GM21528 (cell line): ENCODE measurements around the gene DCTN2.
"Not testable (repeated sequence)": the region's sequence is repeated elsewhere in the genome, so short reads cannot be mapped to it uniquely, and the experiment has no call there.

Experiments
- ATAC-seq: cut with Tn5 transposase; IDR thresholded peaks from one replicate; pipeline ENCODE4 v1.9.1; 2021; ENCODE audit warnings: mild to moderate bottlenecking, moderate library complexity; ENCODE audit not compliant: unreplicated experiment, low FRiP score

Gene DCTN2

GRCh38 chr12:57577981-57578758 lies 31.2 kb upstream of the DCTN2 start:
- ATAC-seq, result no peak

GRCh38 chr12:57576613-57577160 lies 29.7 kb upstream of the DCTN2 start:
- no peak for ATAC-seq

- ATAC-seq, result no peak
Observed at GRCh38 chr12:57575771-57576612, 29.0 kb upstream of the DCTN2 start.

- no peak for ATAC-seq
Observed at GRCh38 chr12:57574795-57575194, 27.8 kb upstream of the DCTN2 start.

GRCh38 chr12:57571926-57572762 lies 25.2 kb upstream of the DCTN2 start:
- no peak for ATAC-seq

GRCh38 chr12:57570438-57570837 lies 23.4 kb upstream of the DCTN2 start:
- ATAC-seq, result not testable (repeated sequence)

- no peak for ATAC-seq
Observed at GRCh38 chr12:57569858-57570257, 22.9 kb upstream of the DCTN2 start.

GRCh38 chr12:57568838-57569237 lies 21.8 kb upstream of the DCTN2 start:
- no peak for ATAC-seq

GRCh38 chr12:57564178-57564740 lies 17.3 kb upstream of the DCTN2 start:
- no peak for ATAC-seq

- ATAC-seq, result no peak
Observed at GRCh38 chr12:57563358-57563757, 16.4 kb upstream of the DCTN2 start.

- ATAC-seq, result not testable (repeated sequence)
Observed at GRCh38 chr12:57561117-57561516, 14.1 kb upstream of the DCTN2 start.

- no peak for ATAC-seq
Observed at GRCh38 chr12:57560516-57560915, 13.5 kb upstream of the DCTN2 start.

- ATAC-seq, result no peak
Observed at GRCh38 chr12:57558864-57559263, 11.9 kb upstream of the DCTN2 start.

- ATAC-seq, result no peak
Observed at GRCh38 chr12:57554897-57555296, 7.9 kb upstream of the DCTN2 start.

GRCh38 chr12:57554453-57554852 lies 7.5 kb upstream of the DCTN2 start:
- no peak for ATAC-seq

- no peak for ATAC-seq
Observed at GRCh38 chr12:57553343-57554202, 6.6 kb upstream of the DCTN2 start.

GRCh38 chr12:57552835-57553313 lies 5.9 kb upstream of the DCTN2 start:
- no peak for ATAC-seq

- ATAC-seq, result no peak
Observed at GRCh38 chr12:57552306-57552651, 5.3 kb upstream of the DCTN2 start.

GRCh38 chr12:57551637-57552305 lies 4.8 kb upstream of the DCTN2 start:
- ATAC-seq, result no peak
